Stimulated activated CD4-positive, alpha-beta T cell treated with anti-CD3 and anti-CD28 coated beads, Interleukin-12 subunit alpha, Interleukin-12 subunit beta, amount 100 ng/mL, for 4 hours (primary cell): Measurements from ENCODE around the gene HDAC1.
A peak's percentile ranks its signal among the peaks of the same experiment; 100 is the strongest.
"Not testable (repeated sequence)": the region's sequence is repeated elsewhere in the genome, so short reads cannot be mapped to it uniquely, and the experiment has no call there.

ENCODE experiments used
- DNase-seq: peaks from one replicate; pipeline ENCODE4 v3.0.0-alpha.2; 2020

The HDAC1 gene

DNA sequence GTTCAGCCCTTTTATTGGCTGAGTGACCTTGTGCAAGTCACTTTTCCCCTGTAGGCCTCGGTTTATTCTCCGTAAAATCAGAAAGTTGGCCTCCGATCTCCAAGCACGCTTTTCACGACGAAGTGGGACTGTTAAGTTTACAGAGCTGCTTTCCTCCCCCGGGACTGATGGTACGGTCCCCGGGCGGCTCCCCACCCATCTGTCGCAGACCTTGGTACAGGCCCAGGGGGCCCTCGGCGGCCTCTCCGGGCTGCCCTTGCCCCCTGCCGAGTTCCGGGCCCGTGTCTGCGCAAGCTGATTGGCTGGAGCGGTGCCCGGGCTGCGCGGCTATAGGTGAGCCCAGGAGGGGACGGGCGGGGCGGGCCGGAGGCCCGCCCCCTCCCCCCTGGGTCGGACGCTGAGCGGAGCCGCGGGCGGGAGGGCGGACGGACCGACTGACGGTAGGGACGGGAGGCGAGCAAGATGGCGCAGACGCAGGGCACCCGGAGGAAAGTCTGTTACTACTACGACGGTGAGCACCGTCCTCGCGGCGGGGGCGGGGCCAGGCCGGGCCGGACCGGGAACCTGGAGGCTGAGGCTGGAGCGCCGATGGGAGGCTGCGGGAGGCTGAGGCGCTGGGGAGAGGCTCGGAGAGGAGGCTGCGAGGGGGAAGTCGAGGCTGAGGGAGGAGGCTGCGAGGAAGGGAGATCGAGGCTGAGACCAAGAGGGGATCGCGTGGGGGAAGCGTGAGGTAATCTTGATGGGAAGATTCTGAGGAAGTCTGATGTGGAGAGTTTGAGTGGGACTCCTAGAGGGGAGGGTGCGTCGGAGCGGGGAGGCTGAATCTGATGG is at the start of gene HDAC1:
TSS of gene HDAC1 (plus strand) at position 376 of the 831 bp plus-strand sequence. CDS start at position 463, 87 bp downstream.
- DNase-seq = peak; percentile 96

DNA sequence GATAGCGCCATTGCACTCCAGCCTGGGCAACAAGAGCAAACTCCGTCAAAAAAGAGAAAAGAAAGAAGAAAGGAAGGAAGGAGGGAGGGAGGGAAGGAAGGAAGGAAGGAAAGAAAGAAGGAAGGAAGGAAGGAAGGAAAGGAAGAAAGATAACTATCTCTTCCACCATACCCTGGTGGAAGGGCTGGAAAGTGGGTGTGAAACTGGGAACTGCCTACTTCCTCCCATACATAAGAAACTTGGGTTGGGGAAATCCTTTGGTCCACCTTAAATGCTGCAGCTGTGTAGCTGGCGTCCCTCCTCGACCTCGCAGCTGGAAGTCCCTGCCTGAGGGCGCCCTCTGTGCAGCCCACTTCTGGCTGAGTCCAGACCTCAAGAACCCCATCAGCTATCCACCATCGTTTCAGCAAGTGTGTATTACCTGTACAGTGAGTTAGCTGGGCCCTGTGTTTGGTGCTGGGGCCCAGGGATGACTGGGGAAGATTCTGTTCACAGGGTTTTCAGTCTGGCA is 49.5 kb upstream of the HDAC1 start:
- no peak for DNase-seq

DNA sequence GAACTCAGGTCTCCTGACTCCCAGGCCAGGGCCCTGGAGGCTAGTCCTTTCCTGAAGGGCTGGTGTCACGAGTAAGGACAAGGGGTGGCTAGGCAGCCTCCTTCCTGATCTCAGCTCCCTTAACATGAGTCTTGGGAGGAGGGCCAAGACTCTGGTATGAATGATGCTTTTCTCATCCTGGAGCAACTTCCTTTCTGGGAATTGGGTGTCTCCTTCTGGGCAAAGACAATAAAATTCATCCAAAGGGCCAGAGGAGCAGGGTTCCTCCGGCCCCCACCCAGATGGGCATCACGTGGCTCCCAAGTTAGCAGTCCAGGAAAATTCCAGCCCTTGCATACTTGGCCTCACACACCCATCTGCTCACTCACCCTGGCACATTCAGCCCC is 45.0 kb upstream of the HDAC1 start, which contains the start of gene FAM167B:
TSS of gene FAM167B (plus strand) at position 335 of the 386 bp plus-strand sequence. CDS start 200 bp downstream, outside the sequence.
- DNase-seq = no peak

GRCh38 chr1:32247452-32247851 is 44.4 kb upstream of the HDAC1 start:
- DNase-seq = no peak

GRCh38 chr1:32247983-32248889 is 43.6 kb upstream of the HDAC1 start:
- peak; percentile 77 for DNase-seq

GRCh38 chr1:32249831-32250525 is 41.9 kb upstream of the HDAC1 start:
- peak; percentile 66 for DNase-seq

GRCh38 chr1:32250893-32251716 is 40.8 kb upstream of the HDAC1 start, which contains the start of gene LCK:
LCK (plus strand) TSS chr1:32251265; CDS start chr1:32274330, 23,065 bp downstream.
- DNase-seq = peak; percentile 69

GRCh38 chr1:32255072-32256071 is 36.5 kb upstream of the HDAC1 start:
- no peak for DNase-seq

DNA sequence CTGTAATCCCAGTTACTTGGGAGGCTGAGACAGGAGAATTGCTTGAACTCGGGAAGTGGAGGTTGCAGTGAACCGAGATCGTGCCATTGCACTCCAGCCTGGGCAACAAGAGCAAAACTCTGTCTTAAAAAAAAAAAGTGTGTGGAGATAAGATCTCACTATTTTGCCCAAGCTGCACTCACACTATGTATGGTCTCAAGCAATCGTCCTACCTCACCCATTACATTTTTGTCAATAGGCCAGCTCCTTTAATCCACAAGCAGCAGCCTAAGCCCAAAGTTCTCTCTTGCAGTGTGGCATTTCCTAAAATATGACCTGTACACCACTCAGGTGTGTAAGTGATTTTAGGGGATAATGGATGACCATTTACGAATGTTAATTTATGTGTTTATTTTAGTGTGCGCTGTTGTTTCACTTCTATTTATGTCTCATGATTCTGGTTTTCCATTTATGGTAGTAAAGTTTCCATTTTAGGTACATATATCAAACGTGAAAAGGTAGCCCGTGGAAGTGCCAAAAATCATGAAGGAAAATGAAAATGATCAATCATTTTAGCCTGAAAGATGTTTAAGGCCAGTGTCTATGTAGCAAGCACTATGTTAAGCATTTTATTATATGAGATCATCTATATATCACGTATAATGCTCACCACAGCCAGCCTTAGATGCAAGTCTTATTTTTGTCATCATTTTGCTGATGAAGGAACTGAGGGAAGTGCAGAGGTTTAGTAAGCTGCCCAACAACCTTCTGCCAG is 35.2 kb upstream of the HDAC1 start:
- DNase-seq = no peak

DNA sequence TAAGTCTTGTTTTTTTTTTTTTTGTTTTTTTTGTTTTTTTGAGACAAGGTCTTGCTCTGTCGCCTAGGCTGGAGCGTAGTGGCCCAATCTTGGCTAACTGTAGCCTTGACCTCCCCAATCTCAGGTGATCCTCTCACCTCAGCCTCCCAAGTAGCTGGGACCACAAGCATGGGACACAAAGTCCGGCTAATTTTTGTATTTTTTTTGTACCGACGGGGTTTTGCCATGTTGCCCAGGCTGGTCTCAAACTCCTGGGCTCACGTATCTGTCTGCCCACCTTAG is 34.7 kb upstream of the HDAC1 start:
- DNase-seq = no peak

- DNase-seq = not testable (repeated sequence)
Measured at GRCh38 chr1:32263236-32263593, 28.7 kb upstream of the HDAC1 start.

DNA sequence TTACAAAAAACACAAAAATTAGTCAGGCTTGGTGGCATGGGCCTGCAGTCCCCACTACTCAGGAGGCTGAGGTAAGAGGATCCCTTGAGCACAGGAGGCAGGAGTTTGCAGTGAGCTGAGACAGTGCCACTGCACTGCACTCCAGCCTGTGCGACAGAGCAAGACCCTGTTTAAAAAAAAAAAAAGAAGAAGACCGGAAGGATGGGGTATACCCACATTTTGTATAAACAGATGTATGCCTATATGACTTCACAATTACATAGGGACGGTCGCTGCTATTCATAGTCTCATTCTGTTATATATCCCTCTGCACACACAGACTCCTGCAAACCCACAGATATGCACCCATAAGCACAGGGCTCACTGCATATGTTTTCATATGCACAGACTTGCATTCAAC is 28.1 kb upstream of the HDAC1 start:
- DNase-seq = no peak

- DNase-seq = no peak
Measured at GRCh38 chr1:32265846-32266245, 26.0 kb upstream of the HDAC1 start.

DNA sequence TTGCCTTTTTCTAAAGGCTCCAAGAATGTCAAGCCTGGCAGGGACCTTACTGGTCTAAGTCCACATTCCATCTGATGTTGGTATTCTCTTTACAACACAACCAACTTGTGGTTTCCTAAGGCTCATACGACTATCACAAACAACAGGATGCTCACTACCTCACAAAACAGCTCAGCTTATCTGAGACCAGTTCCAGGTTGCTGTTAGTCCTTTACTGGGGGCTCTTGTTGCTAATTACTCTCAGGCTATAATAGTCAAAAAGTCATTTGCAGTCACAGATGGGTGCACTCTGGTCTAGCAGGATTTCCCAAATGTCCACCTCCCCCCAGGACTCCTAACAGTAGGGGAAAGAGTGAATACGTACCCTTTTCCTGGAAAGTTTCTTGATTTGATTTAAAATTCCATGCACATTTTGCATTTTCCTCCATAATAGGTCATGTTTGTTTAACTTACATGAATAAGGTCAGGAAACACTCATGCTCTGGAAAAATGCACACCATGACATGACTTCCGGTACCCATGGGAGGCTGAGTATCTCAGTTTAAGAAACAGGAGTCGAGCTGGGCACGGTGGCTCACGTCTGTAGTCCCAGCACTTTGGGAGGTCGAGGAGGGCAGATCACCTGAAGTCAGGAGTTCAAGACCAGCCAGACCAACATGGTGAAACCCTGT is 24.8 kb upstream of the HDAC1 start:
- no peak for DNase-seq

DNA sequence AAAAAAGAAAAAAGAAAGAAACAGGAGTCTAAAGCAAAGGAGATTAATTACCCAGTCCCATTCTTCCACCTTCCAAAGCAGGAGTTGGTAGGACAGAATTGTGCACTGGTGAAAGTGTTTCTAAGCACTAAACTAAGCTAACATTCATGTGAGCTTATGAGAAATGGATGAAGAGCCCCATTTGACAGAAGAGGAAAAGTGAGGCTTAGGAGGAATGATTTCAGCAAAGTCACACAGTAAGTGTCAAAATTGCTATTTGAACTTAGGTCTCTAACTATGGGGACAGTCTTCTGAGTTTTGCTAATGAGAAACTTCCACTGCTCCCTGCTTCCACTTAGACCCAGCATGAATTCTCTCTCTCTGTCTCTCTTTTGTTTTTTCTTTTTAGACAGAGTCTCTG is 22.1 kb upstream of the HDAC1 start:
- no peak for DNase-seq

DNA sequence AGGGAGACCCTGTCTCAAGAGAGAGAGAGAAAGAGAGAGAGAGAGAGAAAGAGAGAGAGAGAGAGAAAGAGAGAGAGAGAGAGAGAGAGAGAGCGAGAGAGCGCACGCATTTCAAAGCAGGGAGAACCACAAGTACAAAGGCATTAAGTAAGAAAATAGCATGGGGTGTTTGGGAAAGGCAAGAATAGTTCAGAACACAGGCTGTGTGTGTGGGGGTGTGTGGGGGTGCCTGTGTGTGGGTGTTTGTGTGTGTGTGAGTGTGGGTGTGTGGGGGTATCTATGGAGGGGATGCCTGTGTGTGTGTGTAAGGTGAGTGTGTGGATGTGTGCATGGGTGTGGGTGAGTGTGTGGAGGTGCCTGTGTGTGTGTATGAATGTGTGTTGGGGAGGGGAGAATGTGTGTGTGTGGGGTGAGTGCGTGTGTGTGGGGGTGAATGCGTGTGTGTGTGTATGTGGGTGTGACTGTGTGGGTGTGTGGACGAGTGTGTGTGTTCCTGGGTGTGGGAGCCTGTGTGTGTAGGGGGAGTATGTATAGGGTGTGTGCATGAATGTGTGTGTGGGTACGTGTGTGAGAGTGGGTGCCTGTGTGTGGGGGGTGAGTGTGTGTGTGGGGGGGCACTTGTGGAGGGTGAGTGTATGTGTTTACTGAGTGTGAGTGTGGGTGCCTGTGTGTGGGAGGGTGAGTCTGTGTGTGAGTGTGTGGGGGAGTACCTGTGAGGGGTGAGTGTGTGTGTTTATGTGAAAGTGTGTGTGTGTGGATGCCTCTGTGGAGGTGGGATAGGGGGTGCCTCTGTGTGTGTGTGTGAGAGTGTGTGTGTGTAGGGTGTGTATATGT is 19.1 kb upstream of the HDAC1 start:
- no peak for DNase-seq

- DNase-seq = peak; percentile 70
Measured at GRCh38 chr1:32273391-32274208, 18.3 kb upstream of the HDAC1 start.
